Measurements from ENCODE around the gene MLIP. TPM values are rescaled to one million over a fixed set of nuclear protein-coding genes. Genes with fewer than 3 reads are reported as not detected.

MLIP gene
- total RNA-seq, 2 donors from 2014 or later = 0.42 to 1.2 TPM

DNA sequence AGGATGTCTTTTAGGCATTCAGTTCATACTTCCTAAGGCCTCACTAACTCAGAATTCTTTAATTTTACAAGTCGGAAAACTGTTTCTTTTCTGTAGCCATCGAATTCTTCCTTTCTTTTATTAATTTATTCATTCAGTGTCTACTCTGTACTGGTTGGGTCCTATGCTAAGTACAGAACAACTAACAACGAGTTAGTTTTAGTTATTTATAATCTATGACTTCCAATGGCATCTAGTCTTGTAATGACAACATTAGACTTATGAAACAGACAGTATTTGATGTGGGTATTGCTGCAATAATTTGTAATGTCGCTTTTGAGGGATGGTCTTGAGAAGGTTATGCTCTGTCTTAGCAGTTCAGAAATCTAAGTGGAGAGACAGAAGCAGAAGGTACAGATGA is 141.7 kb downstream of the MLIP start:
- H3K27ac ChIP-seq = no peak overlapping the region
- no peaks in the 10 kb centered on the region for H3K27me3 ChIP-seq
- intact Hi-C loops (cut with DNase I) = no loop called here

DNA sequence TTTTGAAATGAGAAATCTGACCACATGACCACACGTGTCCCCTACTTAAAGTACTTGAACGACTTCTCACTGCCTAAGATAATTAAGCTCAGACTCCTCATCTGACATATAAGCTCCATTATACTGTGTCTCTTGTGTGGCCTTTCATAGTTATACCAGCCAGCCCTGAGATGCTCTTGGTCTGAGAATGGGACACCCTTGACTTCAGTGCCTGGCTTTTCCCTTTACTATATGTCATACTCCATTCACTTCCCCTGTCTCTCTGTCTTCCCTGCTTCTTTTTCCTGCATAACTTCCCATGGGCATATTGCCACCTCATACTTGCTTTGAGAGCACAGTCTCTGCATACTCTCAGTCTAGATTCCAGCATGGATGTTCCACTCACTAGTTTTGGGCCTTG is 143.6 kb downstream of the MLIP start:
- no peak overlapping the region for H3K9ac ChIP-seq (ENCODE audit: low read depth in 2 of 2, low read length in 2 of 2)
- no peaks in the 10 kb centered on the region for H3K27me3 ChIP-seq
- H3K9me3 ChIP-seq = no peaks in the 10 kb centered on the region
- no peak overlapping the region for H3K27ac ChIP-seq
- no peaks in the 10 kb centered on the region for H3K36me3 ChIP-seq
- DNase-seq = no peak
- no peak overlapping the region for H3K4me3 ChIP-seq
- no peaks in the 10 kb centered on the region for H3K4me1 ChIP-seq
- intact Hi-C loops (cut with DNase I) = no loop called here
- TF ChIP-seq, protein P1, sequence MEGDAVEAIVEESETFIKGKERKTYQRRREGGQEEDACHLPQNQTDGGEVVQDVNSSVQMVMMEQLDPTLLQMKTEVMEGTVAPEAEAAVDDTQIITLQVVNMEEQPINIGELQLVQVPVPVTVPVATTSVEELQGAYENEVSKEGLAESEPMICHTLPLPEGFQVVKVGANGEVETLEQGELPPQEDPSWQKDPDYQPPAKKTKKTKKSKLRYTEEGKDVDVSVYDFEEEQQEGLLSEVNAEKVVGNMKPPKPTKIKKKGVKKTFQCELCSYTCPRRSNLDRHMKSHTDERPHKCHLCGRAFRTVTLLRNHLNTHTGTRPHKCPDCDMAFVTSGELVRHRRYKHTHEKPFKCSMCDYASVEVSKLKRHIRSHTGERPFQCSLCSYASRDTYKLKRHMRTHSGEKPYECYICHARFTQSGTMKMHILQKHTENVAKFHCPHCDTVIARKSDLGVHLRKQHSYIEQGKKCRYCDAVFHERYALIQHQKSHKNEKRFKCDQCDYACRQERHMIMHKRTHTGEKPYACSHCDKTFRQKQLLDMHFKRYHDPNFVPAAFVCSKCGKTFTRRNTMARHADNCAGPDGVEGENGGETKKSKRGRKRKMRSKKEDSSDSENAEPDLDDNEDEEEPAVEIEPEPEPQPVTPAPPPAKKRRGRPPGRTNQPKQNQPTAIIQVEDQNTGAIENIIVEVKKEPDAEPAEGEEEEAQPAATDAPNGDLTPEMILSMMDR (IDR thresholded peaks at IDR 0.05) = no peak

More for the DNA sequence above, 141.7 kb downstream of the MLIP start:
- no peak overlapping the region for H3K9ac ChIP-seq (ENCODE audit: low read depth in 2 of 2, low read length in 2 of 2)
- TF ChIP-seq, protein P1 (IDR thresholded peaks at IDR 0.05) = no peak
- no peaks in the 10 kb centered on the region for H3K4me1 ChIP-seq
- no peak overlapping the region for H3K4me3 ChIP-seq
- no peaks in the 10 kb centered on the region for H3K36me3 ChIP-seq
- DNase-seq = no peak
- H3K9me3 ChIP-seq = no peaks in the 10 kb centered on the region

DNA sequence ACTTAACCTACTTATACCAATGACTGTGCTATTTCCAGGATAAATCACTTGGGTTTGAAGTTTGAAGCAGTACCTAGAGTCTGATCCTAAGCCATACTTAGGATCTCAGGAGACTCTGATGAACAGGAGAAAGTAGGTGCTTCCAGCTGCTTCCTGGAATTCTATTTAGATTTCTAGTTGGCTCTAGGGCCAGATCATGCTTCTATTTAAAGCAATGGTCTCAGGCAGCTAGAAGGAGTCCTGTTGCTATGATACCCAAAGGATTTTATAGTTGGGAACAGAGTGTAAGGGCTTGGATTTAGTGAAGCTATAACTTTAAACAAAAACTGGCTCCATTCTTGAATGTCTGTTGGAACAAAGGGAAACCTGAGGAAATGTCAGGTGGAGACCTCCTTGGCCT is 144.6 kb downstream of the MLIP start:
- no peaks in the 10 kb centered on the region for H3K27me3 ChIP-seq
- intact Hi-C loops (cut with DNase I) = no loop called here
- H3K9me3 ChIP-seq = no peaks in the 10 kb centered on the region
- no peak overlapping the region for H3K9ac ChIP-seq (ENCODE audit: low read depth in 2 of 2, low read length in 2 of 2)
- no peak for DNase-seq
- H3K36me3 ChIP-seq = no peaks in the 10 kb centered on the region
- TF ChIP-seq, protein P1 (IDR thresholded peaks at IDR 0.05) = no peak
- H3K4me1 ChIP-seq = no peaks in the 10 kb centered on the region
- no peak overlapping the region for H3K4me3 ChIP-seq
- H3K27ac ChIP-seq = no peak overlapping the region

DNA sequence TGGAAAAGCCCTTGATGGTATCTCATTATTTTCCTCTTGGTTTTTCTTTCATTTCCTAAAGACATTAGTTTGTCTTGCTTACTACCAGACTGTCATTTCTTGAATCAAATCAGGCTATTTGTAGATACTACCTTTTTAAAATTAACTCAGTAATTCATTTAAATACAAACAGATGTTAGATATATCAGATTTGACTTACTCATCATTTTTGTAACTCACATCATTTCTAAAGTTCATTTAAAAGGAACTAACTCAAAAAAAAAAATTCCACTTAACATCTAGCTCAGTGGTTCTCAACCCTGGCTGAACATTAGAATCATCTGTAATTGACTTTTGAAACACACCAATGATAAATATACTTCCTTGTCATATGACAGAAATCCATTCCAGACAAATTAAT is 148.8 kb downstream of the MLIP start:
- DNase-seq = no peak
- H3K9ac ChIP-seq (ENCODE audit: low read depth in 2 of 2, low read length in 2 of 2) = no peak overlapping the region
- intact Hi-C loops (cut with DNase I) = no loop called here
- TF ChIP-seq, protein P1 (IDR thresholded peaks at IDR 0.05) = no peak
- no peaks in the 10 kb centered on the region for H3K9me3 ChIP-seq
- H3K4me1 ChIP-seq = no peaks in the 10 kb centered on the region
- no peaks in the 10 kb centered on the region for H3K36me3 ChIP-seq
- H3K27ac ChIP-seq = no peak overlapping the region
- no peak overlapping the region for H3K4me3 ChIP-seq
- no peaks in the 10 kb centered on the region for H3K27me3 ChIP-seq

DNA sequence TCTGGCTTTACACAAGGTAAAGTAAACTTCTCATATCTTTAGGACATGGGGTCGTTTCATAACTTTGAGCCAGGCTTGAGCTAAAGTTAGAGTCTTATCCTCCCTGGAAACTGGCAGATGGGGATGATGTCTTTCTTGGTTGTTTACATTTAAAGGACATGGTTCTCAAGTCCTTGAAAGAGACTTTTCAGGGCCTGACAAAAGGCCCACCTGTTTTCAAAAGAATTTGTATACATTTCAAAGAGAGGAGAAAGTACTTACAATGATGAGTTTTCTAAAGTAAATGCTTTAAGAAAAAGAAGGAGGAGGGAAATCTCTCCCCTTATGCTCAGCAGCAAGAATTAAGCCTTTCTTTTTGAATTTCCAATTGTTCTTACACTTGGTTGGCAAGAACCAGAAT is 151.3 kb downstream of the MLIP start:
- no peak overlapping the region for H3K9ac ChIP-seq (ENCODE audit: low read depth in 2 of 2, low read length in 2 of 2)
- H3K27ac ChIP-seq = no peak overlapping the region
- H3K4me1 ChIP-seq = no peaks in the 10 kb centered on the region
- H3K9me3 ChIP-seq = no peaks in the 10 kb centered on the region
- no peaks in the 10 kb centered on the region for H3K27me3 ChIP-seq
- DNase-seq = no peak
- H3K4me3 ChIP-seq = no peak overlapping the region
- H3K36me3 ChIP-seq = no peaks in the 10 kb centered on the region
- TF ChIP-seq, protein P1 (IDR thresholded peaks at IDR 0.05) = no peak
- intact Hi-C loops (cut with DNase I) = no loop called here

DNA sequence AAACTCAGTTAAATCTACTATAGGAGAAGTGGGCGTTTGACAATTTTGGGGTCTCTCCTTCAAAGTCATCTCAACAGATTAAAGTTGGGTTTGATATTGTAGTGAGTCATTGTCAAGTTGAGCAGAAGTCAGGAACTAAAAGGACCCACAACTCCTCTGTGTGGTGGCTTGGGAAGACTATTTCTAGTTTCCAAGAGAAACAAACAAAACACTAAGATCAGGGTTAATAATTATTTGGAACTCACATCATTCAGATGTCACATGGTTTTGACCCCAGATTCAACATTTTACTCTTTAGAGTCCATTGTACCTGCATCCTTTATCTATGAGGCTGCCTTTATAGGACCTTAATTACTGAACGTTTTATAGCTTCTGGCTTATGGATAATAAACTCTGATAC is 151.7 kb downstream of the MLIP start:
- no peaks in the 10 kb centered on the region for H3K4me1 ChIP-seq
- H3K27ac ChIP-seq = no peak overlapping the region
- H3K27me3 ChIP-seq = no peaks in the 10 kb centered on the region
- H3K4me3 ChIP-seq = no peak overlapping the region
- H3K9ac ChIP-seq (ENCODE audit: low read depth in 2 of 2, low read length in 2 of 2) = no peak overlapping the region
- DNase-seq = no peak
- intact Hi-C loops (cut with DNase I) = no loop called here
- H3K9me3 ChIP-seq = no peaks in the 10 kb centered on the region
- TF ChIP-seq, protein P1 (IDR thresholded peaks at IDR 0.05) = no peak
- no peaks in the 10 kb centered on the region for H3K36me3 ChIP-seq
